HL-60 (cell line): ENCODE data around the gene QSOX1.

Experiments used
- CTCF ChIP-seq: IDR thresholded peaks from one replicate; pipeline ENCODE4 v1.5.1; 2011; ENCODE audit warnings: low read length, control low read depth, inconsistent platforms; ENCODE audit not compliant: insufficient read depth
- POLR2AphosphoS5 ChIP-seq: IDR thresholded peaks from 2 replicates; pipeline ENCODE4 v1.6.1; 2012; ENCODE audit warnings: low read depth
- REST ChIP-seq: IDR thresholded peaks from 2 replicates; pipeline ENCODE4 v1.6.1; 2012; ENCODE audit warnings: low read depth; ENCODE audit not compliant: insufficient replicate concordance
- SPI1 ChIP-seq: IDR thresholded peaks from 2 replicates; pipeline ENCODE4 v1.6.1; 2012; ENCODE audit warnings: low read depth, mild to moderate bottlenecking, borderline replicate concordance

GRCh38 chr1:180219776-180220175, 65.1 kb downstream of the QSOX1 start:
- no peak for TF ChIP-seq REST
- TF ChIP-seq CTCF = no peak
- TF ChIP-seq POLR2AphosphoS5 = no peak
- no peak for TF ChIP-seq SPI1
